Fibroblast of lung (primary cell): Measurements from ENCODE around the gene MYO3B.
"Not testable (repeated sequence)": the region's sequence is repeated elsewhere in the genome, so short reads cannot be mapped to it uniquely, and the experiment has no call there.

Experiments
- CTCF ChIP-seq, 2 donors: IDR thresholded peaks in 1 of 2; conservative IDR thresholded peaks in 1 of 2; 1 replicate in 1 of 2; 2 replicates in 1 of 2; pipeline ENCODE4 v1.5.1; 2011 to 2012; ENCODE audit warnings: low read length in 2 of 2, control low read depth in 1 of 2, inconsistent platforms in 1 of 2, low read depth in 1 of 2, mild to moderate bottlenecking in 1 of 2
- EZH2 ChIP-seq: IDR thresholded peaks from 2 replicates; pipeline ENCODE4 v1.5.1; 2012; ENCODE audit warnings: low read length, control low read depth, mild to moderate bottlenecking; ENCODE audit errors: missing control alignments

DNA sequence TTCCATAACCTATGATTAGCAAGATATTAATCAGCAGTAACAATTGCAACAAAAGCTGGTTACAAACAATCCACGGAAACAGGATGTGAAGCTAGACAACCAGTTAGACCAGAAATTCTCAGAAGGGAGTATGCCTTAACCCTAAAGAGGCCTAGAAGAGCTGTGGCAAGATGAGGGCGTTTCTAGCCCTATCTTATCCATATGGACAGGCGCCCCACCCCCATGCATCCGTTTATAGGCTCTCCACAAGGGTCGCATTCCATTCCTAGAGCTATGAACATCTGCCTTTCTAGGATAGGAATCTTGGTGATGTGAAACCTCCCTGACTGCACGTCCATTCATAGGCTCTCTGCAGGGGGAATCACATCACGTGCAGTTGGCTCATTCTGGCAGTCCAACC, 441.0 kb downstream of the MYO3B start:
- TF ChIP-seq CTCF (conservative IDR thresholded peaks at IDR 0.05 in 1 of 2, IDR thresholded peaks at IDR 0.05 in 1 of 2; ENCODE audit: low read depth in 1 of 2, low read length in 2 of 2); EZH2: not testable (repeated sequence)
